HG02840 (cell line): ENCODE measurements around the gene ZNF43.
"Not testable (repeated sequence)": the region's sequence is repeated elsewhere in the genome, so short reads cannot be mapped to it uniquely, and the experiment has no call there.

Experiments
- ATAC-seq: cut with Tn5 transposase; IDR thresholded peaks from one replicate; pipeline ENCODE4 v1.9.1; 2021; ENCODE audit warnings: mild to moderate bottlenecking, moderate library complexity, moderate number of reproducible peaks; ENCODE audit not compliant: unreplicated experiment, low FRiP score

ZNF43 gene

GRCh38 chr19:21812448-21812847 is 23.5 kb downstream of the ZNF43 start:
- no peak for ATAC-seq

DNA sequence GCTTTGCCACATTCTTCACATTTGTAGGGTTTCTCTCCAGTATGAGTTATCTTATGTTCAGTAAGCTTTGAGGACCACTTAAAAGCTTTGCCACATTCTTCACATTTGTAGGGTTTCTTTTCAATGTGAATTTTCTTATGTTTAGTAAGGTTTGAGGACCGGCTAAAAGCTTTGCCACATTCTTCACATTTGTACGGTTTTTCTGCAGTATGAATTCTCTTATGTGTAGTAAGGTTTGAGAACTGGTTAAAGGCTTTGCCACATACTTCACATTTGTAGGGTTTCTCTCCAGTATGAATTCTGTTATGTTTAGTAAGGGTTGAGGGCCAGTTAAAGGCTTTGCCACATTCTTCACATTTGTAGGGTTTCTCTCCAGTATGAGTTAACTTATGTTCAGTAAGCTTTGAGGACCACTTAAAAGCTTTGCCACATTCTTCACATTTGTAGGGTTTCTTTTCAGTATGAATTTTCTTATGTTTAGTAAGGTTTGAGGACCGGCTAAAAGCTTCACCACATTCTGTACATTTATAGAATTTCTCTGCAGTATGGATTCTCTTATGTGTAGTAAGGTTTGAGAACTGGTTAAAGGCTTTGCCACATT is 27.5 kb downstream of the ZNF43 start:
- ATAC-seq = not testable (repeated sequence)

- no peak for ATAC-seq
These were observed 46.4 kb downstream of the ZNF43 start for GRCh38 chr19:21789466-21790085.

DNA sequence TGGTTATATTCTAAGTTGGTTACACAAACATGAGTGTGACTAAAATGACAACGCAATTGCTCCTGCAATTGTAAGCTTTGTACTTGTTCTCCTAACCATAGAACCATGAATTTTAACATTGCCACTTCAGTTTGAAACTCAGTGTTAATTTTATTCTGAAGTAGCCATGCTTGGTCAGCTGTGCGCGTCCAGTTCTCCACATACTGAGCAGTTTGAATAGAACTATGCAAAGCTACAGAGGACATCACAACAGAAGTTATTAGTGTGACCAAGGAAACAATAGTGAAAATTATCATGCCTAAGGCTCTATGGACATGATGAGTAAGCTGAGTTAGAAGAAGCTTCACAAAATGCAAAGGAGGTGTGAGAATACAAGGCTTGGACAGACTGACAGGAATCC is 49.0 kb downstream of the ZNF43 start:
- no peak for ATAC-seq

DNA sequence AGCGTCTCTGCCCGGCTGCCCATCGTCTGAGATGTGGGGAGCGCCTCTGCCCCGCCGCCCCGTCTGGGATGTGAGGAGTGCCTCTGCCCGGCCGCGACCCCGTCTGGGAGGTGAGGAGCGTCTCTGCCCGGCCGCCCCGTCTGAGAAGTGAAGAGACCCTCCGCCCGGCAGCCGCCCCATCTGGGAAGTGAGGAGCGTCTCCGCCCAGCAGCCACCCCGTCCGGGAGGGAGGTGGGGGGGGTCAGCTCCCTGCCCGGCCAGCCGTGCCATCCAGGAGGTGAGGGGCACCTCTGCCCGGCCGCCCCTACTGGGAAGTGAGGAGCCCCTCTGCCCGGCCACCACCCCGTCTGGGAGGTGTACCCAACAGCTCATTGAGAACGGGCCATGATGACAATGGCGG is 60.2 kb downstream of the ZNF43 start:
- not testable (repeated sequence) for ATAC-seq

GRCh38 chr19:21767065-21767800 is 68.7 kb downstream of the ZNF43 start, which contains the start of gene ZNF100:
ZNF100 (minus strand) TSS chr19:21767579; CDS start chr19:21767429, 150 bp downstream.
- peak; percentile 96 for ATAC-seq

- not testable (repeated sequence) for ATAC-seq
These were observed 69.3 kb downstream of the ZNF43 start for GRCh38 chr19:21766705-21767064.

- ATAC-seq = no peak
These were observed 70.8 kb downstream of the ZNF43 start for GRCh38 chr19:21765151-21765550.

DNA sequence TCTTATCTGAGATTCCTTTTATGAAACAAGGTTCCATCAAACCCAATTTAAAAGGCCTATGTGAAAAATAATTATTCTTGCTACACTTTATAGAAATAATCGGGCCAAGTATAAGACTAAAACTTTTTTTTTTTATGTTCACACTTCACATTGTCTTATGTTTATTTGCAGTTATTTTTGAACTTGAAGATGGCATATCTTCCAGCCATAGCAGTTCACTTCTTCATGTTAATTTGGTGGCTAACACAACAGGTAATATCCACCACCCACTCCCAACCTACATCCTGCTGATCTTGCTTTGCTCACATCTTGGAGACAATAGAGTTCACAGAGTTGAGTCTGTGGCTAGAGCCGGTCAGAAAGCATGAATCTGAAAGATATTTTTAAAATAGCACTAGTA is 74.4 kb downstream of the ZNF43 start:
- ATAC-seq = not testable (repeated sequence)

DNA sequence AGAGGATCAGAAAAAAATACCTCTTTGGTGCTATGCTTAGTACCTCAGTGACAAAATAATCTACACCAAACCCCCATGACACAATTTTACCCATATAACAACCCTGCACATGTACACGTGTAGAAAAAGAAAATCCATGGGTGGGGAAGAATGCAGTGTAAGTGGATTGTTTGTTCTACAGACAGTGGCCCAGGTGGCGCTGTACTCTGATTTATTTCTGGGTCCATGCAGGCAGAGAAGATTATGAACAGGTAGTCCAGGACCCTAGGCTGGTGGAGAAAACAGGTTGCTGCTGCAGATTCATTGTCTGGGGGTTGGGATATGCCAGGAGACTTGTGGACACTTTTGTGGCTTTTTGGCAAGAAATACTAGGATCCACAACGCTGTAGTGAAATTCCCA is 77.7 kb downstream of the ZNF43 start:
- ATAC-seq = no peak

GRCh38 chr19:21755555-21755954 is 80.4 kb downstream of the ZNF43 start:
- ATAC-seq = not testable (repeated sequence)
